Measurements from ENCODE around the gene TSPO2. TPM values are rescaled to one million over a fixed set of nuclear protein-coding genes. Genes with fewer than 3 reads are reported as not detected.
"Not testable (repeated sequence)": the region's sequence is repeated elsewhere in the genome, so short reads cannot be mapped to it uniquely, and the experiment has no call there.

Gene TSPO2
- total RNA-seq, 2 donors from 2014 or later, result not detected

DNA sequence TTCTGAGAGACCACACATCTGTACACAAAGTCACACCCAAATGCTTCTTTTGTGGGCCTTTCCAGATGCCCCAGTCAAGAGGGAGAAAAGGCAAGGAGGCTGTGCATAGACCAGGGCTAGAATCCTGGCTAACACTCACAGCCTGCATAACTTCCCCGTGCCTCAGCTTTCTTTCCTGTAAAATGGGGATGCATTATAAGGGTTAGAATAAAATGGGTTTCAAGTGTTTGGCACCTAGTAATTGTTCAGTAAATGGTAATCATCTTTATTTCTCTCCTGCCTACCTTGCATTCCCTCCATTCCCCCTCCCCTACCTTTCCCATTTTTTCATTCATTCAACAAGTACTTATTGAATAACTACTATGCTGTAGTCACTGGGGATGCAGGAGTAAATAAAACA is 32.6 kb upstream of the TSPO2 start:
- TF ChIP-seq, protein P1, sequence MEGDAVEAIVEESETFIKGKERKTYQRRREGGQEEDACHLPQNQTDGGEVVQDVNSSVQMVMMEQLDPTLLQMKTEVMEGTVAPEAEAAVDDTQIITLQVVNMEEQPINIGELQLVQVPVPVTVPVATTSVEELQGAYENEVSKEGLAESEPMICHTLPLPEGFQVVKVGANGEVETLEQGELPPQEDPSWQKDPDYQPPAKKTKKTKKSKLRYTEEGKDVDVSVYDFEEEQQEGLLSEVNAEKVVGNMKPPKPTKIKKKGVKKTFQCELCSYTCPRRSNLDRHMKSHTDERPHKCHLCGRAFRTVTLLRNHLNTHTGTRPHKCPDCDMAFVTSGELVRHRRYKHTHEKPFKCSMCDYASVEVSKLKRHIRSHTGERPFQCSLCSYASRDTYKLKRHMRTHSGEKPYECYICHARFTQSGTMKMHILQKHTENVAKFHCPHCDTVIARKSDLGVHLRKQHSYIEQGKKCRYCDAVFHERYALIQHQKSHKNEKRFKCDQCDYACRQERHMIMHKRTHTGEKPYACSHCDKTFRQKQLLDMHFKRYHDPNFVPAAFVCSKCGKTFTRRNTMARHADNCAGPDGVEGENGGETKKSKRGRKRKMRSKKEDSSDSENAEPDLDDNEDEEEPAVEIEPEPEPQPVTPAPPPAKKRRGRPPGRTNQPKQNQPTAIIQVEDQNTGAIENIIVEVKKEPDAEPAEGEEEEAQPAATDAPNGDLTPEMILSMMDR (IDR thresholded peaks at IDR 0.05), result no peak
- no peak overlapping the region for H3K4me3 ChIP-seq
- H3K9me3 ChIP-seq, result no peaks in the 10 kb centered on the region
- no peaks in the 10 kb centered on the region for H3K4me1 ChIP-seq
- no peak for DNase-seq (ENCODE audit: low spot score)
- H3K27me3 ChIP-seq, result no peaks in the 10 kb centered on the region
- no peak overlapping the region for H3K27ac ChIP-seq
- no peaks in the 10 kb centered on the region for H3K36me3 ChIP-seq

DNA sequence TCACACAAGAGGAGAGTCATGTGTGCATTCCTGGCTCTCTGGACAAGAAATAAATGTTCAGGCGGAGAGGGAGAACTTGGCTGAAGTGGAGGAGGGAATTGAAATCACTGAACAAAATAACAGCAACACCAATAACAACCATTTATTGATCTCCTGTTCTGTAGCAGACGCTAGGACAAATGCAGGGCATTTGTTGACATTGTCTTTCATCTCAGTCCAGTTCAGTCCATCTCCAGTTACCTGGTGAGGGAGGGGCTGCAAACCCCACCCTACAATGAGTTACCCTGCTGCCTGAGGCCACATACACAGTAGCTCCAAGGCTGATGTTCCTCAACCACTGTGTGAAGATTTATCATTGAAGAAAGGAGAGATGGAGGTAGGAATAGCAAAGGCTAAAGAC is 30.6 kb upstream of the TSPO2 start:
- H3K27ac ChIP-seq, result no peak overlapping the region
- no peaks in the 10 kb centered on the region for H3K36me3 ChIP-seq
- H3K27me3 ChIP-seq, result no peaks in the 10 kb centered on the region
- TF ChIP-seq, protein P1 (IDR thresholded peaks at IDR 0.05), result no peak
- no peaks in the 10 kb centered on the region for H3K4me1 ChIP-seq
- no peaks in the 10 kb centered on the region for H3K9me3 ChIP-seq
- no peak for DNase-seq (ENCODE audit: low spot score)
- H3K4me3 ChIP-seq, result no peak overlapping the region

DNA sequence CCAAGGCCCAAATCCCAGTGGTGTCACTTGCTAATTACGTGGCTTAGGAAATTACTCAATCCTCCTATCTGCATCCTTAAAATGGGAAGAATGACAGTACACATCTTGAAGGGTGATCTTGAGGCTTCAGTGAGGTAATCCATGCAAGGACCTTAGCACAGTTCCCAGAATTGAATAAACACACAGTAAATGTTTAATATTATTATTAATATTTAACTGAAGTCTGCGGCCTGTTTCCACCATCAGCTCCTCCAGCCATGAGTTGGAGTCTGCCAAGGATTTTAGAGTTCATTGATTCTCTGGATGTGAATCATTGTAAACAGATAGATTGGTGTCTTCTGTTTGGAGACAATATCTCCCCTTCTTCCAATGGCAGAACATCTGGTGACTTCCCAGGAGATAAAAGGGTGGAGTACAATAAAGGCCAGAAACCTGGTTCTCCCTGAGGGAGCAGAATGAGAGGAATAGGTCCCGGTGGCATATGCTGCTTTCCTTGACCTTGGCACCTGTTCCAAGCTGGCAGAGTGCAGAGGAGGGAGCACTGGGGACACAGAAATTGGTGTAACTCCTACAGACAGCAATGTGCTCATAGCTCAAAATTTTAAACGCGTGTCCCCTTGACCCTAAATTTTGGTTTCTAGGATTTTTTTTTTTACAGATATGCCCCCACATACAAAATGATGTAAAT is 28.7 kb upstream of the TSPO2 start:
- Histone ChIP-seq H3K27ac (no peak overlapping the region), H3K36me3 (no peaks in the 10 kb centered on the region), H3K27me3 (no peaks in the 10 kb centered on the region), H3K9me3 (no peaks in the 10 kb centered on the region), H3K4me3 (no peak overlapping the region), H3K4me1 (no peaks in the 10 kb centered on the region)
- no peak for DNase-seq (ENCODE audit: low spot score)
- TF ChIP-seq, protein P1 (IDR thresholded peaks at IDR 0.05), result no peak

DNA sequence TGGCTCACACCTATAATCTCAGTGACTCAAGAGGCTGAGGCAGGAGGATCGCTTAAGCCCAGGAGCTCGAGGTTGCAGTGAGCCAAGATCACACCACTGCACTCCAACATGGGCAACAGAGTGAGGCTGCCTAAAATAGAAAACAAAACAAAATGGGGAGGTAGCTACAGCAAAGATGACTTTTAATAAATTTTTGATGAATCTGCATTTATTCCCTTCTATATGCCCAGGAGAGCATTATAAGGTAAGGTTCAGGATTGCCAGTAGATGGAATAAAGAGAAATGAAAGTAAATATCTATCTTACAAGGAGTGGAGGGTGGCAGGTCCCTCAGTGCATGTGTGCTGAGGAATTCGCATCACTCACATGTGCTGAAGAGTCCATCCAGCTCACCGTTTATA is 27.5 kb upstream of the TSPO2 start:
- Histone ChIP-seq H3K27ac (no peak overlapping the region), H3K4me3 (no peak overlapping the region), H3K9me3 (no peaks in the 10 kb centered on the region), H3K27me3 (no peaks in the 10 kb centered on the region), H3K4me1 (no peaks in the 10 kb centered on the region), H3K36me3 (no peaks in the 10 kb centered on the region)
- TF ChIP-seq, protein P1 (IDR thresholded peaks at IDR 0.05), result no peak
- DNase-seq (ENCODE audit: low spot score), result no peak

DNA sequence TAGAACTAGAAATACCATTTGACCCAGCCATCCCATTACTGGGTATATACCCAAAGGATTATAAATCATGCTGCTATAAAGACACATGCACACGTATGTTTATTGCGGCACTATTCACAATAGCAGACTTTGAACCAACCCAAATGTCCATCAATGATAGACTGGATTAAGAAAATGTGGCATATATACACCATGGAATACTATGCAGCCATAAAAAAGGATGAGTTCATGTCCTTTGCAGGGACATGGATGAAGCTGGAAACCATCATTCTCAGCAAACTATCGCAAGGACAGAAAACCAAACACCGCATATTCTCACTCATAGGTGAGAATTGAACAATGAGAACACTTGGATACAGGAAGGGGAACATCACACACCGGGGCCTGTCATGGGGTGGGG is 26.4 kb upstream of the TSPO2 start:
- H3K27ac ChIP-seq; H3K4me3 ChIP-seq; H3K9me3 ChIP-seq; H3K27me3 ChIP-seq; H3K36me3 ChIP-seq; H3K4me1 ChIP-seq; DNase-seq (ENCODE audit: low spot score): not testable (repeated sequence)

DNA sequence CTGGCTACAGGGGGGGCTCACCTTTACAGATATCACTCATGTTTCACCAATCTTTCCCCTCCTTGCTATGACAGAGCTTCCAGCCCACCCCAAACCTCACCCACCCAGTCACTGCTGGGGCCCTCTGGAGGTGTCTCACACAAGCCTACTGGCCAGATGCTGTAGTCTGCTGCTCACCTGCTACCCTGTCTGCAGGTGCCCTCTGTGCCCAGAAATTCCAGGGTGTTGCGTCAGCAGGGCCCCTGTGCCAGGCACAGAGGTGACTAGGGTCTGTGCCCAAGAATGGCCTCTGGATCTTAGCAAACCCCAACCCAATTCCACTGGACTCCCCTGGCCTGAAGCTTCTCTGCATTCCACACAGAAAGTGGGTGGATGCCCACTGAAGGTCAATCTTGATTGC is 24.6 kb upstream of the TSPO2 start:
- TF ChIP-seq, protein P1 (IDR thresholded peaks at IDR 0.05), result no peak
- Histone ChIP-seq H3K4me1 (no peaks in the 10 kb centered on the region), H3K27me3 (no peaks in the 10 kb centered on the region), H3K27ac (no peak overlapping the region), H3K9me3 (no peaks in the 10 kb centered on the region), H3K4me3 (no peak overlapping the region), H3K36me3 (no peaks in the 10 kb centered on the region)
- DNase-seq (ENCODE audit: low spot score), result no peak

Measured in right atrium auricular region (tissue), 2 donors.